ENCODE measurements around the gene IL25.
"Not testable (repeated sequence)": the region's sequence is repeated elsewhere in the genome, so short reads cannot be mapped to it uniquely, and the experiment has no call there.

IL25 gene

DNA sequence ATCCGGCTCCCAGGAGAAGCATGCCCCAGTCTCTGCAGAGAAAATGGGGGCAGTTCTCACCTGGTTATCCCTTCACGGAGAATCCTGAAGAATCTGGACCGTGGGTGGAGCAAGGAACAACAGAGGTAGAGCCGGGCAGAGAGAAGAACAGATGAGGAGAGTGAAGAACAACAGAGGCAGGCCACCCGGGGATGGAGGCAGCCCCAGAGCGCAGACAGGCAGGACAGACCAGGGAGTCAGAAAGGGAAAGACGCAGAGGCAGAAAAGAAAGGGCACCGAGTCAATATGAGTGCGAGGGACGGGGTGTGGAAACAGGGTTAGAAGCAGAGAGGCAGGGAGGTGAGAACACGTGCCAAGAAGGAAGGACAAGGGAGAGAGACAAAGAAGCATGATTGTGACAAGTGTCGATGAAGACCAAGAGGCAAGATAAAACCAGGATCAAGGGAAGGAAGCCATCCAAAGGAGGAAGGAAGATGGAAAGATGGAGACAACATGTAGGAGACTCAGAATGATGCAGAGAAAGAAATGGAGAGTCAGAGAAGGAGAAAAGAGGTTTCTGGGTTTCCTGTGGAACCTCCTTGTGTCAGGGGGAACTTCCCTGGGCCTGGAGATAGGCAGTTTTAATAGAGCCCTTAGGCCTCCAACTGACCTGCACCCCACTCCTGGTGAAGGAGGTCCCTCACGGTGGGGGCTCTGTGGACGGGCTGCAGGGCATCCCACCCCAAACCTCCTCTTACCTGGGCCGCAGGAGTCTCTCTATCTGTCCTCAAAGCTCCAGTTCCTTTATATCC, 35.1 kb downstream of the IL25 start, which contains the start of gene MYH6:
Gene MYH6 (minus strand): TSS at position 758 of the 791 bp plus-strand sequence. CDS start 1,050 bp downstream, outside the sequence.
- no peak within 1 kb of the TSS for H3K4me3 ChIP-seq (ENCODE audit: low read depth, low read length)

DNA sequence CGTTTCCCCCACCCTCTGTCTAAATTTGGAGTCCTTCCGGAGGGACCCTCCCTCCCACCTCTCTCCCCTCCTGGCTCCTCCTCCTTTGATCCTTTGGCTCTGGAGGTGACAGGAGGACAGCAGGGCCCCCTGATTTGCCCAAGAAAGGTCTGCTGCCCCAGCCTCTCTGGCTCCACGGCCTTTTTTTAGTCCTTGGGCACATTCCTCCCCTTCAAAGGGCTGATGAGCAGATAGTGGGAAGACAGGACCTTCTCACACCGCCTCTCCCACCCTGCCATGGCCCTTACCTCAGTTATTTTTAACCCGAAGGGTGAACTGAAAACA, 35.7 kb downstream of the IL25 start:
- H3K4me3 ChIP-seq (ENCODE audit: low read depth, low read length) = no peak overlapping the region

DNA sequence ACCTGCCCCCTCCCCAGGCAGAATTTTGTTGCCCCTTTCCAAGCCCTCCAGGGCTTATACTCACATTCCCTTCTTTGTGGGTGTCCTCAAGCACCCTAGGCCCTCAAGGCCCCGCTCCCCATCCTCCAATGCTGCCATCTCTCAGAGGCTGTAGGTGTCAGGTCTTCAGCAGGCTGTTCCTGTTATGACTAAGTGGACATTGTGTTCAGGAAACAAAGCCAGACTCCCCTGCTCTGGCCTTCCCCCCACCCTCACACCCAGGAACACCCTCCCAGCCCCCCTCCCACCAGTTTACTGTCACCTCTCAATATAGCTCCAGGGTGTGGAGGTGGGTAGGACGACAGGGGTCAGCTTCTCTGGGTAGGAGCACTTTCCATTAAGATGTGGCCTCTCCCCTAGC, 36.9 kb downstream of the IL25 start:
- H3K4me3 ChIP-seq (ENCODE audit: low read depth, low read length) = no peak overlapping the region

DNA sequence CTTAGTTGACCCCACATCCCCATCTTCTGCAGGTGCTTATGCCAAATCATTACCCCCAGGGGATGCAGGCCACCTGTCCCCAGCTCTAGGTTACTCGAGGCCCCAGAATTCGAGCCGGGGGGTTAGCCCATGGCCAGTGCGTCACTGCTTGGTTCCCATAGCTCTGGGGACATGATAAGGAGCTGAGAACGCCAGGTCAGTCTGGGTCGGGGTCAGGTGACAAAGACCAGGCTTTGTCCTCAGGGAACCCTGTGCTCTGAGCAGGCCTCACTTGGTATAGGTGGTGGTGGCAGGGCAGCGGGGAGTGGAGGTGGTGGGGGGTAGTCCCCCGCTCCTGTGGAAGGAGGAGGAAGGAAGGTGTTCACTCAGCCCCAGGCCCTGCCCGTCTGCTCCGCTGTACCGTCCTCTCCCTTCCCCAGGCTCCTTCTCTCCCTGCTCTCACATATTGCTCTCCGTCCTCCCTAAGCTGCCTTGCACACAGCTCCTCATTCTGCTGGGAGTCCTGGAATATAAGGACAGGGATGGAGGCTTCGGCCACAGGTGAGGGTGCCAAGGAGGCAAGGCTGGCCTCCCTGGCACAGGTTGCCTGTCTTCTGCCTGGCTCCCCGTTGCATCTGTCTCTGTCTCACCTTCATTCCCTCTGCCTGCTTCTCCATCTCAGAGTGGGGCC, 37.5 kb downstream of the IL25 start:
- H3K4me3 ChIP-seq (ENCODE audit: low read depth, low read length) = no peak overlapping the region

DNA sequence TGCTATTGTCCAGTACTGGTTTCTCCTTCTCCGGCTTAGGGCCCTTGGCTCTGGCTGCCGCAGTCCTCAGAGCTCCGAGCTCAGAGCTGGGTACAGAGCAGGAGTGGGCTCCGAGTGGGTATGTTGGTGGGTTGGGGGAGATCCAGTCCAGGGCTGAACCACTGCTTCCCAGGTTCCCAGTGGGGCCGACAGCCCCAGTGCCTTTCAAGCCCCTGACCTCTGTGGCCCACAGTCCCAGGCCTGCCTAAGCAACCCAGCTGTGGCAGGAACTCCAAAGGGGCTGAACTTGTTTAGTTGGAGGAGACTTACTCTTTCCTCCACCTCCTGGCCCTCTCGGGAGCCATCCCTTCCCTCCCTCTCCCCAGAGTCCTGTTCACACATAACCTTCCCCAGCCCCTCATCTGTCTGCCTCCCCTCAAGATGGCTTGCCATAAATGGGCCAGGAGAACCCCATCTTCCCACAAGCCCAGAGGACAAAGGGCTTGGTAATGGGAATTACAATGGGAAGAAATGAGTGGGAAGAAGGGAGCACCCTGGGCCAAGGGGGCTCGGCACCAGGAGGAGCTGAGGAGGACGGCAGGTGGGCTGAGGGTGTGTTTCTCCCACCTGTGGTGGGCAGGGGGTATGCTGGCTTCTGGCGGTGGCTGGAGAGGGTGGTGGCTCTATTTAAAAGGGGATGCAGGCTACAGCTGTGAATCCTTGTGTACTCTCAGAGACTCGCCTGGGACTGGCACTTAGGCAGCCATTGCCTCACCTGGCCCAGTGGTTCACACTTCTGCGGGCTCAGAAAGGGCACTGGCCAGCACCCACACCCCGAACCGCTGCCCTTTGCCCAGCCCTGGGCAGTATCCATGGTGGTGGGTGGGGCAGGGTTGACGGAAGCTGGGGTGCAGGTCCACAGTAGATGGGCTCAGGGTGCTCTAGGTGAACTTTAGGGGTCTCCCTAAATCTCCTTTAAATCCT, 39.2 kb downstream of the IL25 start:
- no peak overlapping the region for H3K4me3 ChIP-seq (ENCODE audit: low read depth, low read length)

DNA sequence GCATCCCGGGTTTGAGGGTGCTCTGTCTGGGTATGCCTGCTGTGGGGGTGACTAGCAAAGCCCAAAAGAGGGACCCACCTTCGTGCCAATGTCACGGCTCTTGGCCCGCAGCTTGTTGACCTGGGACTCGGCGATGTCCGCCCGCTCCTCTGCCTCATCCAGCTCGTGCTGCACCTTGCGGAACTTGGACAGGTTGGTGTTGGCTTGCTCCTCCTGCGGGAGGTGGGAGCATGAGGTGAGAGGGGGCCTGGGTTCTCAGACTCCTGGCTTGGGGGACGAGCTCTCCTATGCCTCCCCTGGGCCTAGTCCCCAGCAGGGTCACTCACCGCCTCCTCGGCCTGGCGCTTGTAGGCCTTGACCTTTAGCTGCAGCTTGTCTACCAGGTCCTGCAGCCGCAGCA, 41.1 kb downstream of the IL25 start:
- H3K4me3 ChIP-seq (ENCODE audit: low read depth, low read length) = no peak overlapping the region

DNA sequence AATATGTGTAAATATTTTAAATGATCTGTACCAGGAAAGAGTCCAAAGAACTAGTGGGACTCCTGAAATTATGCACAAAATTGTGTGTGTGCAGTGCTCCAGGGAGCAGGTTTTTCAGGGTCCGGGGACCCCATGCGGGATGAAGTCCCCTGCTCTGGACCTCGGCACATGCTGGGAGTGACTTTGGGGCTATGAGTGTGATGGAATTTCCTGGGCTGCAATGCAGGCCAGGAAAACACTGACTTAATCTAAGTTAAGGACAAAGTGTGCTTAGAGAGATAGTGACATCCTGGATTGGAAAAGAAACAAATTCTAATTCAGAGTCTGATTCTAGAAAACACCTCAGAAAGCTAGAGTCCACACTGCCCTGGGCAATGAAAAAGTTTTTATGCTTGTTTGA, 41.6 kb downstream of the IL25 start:
- no peak overlapping the region for H3K4me3 ChIP-seq (ENCODE audit: low read depth, low read length)

DNA sequence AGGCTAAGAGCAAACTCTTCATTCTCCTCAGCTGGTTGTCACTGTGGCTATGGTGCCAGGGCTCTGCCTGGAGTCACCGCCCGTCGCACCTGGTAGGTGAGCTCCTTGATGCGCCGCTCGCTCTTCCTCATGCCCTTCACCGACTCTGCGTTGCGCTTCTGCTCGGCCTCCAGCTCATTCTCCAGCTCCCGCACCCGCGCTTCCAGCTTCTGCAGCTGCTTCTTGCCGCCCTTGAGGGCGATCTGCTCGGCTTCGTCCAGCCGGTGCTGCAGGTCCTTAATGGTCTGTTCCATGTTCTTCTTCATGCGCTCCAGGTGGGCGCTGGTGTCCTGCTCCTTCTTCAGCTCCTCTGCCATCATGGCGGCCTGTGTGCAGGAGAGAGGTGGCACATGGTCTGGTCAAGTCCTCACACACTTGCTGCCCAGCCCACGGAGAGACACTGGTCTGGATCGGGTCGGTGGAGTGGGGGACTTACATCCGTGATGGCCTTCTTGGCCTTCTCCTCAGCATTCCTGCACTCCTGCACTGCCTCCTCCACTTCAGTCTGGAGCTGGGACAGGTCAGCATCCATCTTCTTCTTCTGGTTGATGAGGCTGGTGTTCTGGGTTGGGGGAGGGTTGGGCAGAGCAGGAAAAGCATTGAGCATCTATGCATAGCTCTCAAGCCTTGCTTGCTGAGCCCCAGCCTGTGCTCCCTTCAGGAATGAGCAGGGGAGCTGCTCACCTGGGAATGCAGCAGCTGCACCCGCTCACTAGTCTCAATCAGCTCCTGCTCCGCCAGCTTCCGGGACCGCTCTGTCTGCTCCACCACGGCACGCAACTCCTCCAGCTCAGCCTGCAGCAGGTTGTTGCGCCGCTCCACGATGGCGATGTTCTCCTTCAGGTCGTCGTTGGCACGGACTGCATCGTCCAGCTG, 42.6 kb downstream of the IL25 start:
- no peak overlapping the region for H3K4me3 ChIP-seq (ENCODE audit: low read depth, low read length)

DNA sequence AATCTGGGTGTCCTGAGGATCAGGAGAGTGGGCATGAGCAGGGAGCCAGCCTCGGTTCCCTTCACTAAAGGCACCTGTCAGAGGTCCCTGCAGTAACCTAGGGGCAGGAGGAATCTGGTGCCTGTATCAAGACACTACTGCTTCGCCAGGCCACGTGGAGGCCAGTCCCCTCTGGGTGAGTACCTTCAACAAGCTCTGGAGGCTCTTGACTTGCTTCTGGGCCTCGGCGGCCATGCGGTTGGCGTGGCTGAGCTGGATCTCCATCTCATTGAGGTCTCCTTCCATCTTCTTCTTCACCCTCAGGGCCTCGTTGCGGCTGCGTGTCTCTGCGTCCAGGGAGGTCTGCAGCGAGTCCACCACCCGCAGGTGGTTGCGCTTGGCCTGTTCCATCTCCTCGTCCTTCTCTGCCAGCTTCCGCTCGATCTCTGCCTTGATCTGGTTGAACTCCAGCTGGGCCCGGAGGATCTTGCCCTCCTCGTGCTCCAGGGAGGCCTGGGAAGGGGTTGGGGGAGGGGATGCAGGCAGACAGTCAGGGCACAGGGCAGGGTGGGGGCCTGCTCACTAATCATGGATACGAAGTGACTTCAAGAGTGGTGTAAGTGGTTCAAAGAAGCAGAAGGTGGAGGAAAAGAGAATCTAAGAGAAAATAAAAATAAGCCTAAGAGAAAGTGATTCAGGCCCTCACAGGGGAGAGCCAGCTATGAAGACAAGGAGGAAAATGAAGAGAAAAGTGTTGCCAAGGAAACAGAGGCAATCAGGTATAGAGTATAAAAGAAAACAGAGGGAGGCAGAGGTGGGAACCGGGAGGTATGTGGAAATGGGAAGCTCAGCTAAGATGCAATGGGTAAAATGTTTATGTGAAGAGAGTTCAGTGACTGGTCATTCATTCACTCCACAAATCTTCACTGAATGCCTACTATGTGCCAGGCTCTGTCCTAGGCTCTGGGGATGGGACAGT, 43.5 kb downstream of the IL25 start:
- H3K4me3 ChIP-seq (ENCODE audit: low read depth, low read length) = no peak overlapping the region

DNA sequence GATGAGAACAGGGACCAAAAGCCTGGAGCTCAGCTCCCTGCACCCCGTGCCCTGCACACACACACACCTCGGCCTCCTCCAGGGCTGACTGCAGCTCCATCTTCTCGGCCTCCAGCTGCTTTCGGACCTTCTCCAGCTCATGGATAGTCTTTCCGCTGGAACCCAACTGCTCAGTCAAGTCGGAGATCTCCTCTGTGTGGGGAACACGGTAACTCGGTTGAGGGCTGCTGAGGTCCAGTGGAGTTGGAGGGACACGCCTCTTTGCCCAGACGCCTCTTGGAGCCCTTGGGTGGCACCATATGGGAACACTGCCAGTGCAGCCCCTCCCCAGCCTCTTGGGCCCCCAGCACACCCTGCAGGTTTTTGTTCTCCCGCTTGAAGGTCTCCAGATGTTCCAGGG, 44.2 kb downstream of the IL25 start:
- no peak overlapping the region for H3K4me3 ChIP-seq (ENCODE audit: low read depth, low read length)

DNA sequence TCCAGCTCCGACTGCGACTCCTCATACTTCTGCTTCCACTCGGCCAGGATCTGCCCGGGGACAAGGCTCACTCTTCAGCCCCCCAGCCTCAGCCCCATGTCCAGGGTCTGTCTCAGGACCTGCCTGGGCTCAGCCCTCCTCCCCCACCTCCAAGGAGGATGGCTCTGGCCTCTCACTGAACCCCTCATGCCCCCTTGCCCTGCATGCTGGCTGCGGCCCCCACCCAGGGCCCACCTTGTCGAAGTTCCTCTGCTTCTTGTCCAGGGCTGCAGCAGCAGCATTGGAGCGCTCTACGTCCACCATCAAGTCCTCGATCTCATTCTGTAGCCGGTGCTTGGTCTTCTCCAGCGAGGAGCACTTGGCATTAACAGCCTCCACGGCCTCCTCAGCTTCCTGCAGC, 44.7 kb downstream of the IL25 start:
- H3K4me3 ChIP-seq (ENCODE audit: low read depth, low read length) = not testable (repeated sequence)

DNA sequence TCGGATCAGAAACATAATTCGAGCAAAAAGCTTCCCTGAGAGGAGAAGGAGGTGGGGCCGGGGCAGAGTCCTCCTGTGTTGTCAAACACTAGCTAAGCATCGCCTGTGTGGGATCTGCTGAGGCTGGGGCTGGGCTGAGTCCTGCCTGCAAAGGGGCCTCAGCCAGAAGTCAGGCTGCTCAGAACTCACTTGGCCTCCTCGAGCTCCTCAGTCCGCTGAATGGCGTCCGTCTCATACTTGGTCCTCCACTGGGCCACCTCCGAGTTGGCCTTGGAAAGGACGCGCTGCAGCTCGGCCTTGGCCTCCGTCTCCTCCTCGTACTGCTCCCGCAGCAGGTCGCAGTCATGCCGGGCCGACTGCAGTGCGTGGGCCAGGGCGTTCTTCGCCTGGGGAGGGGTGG, 45.4 kb downstream of the IL25 start:
- H3K4me3 ChIP-seq (ENCODE audit: low read depth, low read length) = no peak overlapping the region

DNA sequence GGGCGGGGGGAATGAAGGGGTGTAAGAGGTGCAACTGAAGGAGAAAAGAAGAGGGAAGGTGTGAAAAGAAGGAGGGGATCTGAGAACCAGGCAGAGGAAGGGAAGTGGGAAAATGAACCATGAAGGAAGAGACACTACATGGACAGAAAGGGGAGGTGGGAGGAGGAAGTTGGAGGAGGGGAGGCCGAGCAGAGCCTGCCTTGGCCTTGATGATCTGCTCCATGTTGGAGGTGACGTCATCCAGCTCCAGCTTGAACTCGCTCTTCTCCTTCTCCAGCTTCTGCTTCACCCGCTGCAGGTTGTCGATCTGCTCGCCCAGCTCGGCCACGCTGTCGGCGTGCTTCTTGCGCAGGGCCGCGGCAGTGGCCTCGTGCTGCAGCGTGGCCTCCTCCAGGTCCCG, 47.0 kb downstream of the IL25 start:
- H3K4me3 ChIP-seq (ENCODE audit: low read depth, low read length) = not testable (repeated sequence)

DNA sequence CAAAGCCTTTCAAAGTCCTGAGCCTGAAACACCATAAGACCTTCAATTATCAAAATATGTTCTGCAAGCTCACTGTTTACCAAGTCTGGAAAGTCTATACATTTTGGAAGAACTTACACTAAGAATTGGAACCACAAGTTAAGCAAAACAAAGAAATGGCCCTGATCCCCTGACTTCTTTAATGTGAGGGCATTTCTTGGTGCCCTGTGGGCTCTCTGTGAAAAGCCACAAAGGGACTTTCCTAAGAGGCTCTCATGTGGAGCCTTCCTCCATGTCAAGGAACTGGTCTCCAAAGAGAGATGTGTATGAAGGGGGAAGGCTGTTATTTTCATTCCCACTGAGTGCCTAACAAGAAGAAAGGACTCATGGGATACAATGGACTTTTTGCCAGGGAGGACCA, 49.0 kb downstream of the IL25 start:
- no peak overlapping the region for H3K4me3 ChIP-seq (ENCODE audit: low read depth, low read length)

DNA sequence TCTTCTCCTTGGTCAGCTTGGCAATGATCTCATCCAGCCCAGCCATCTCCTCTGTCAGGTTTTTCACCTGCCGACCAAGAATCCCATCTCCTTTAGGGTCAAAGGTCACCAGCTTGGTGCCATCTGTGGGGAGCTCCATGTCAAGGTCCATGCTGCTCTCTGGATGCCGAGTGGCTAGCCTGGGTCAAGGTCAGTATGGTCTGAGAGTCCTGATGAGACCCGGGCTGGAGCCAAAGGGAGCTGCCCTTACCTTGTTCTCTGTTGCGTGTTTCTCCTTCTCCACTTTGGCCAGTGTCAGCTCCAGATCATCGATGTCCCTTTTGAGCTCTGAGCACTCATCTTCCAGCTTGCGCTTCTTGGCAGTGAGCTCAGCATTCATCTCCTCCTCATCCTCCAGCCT, 51.0 kb downstream of the IL25 start:
- H3K4me3 ChIP-seq (ENCODE audit: low read depth, low read length) = no peak overlapping the region

DNA sequence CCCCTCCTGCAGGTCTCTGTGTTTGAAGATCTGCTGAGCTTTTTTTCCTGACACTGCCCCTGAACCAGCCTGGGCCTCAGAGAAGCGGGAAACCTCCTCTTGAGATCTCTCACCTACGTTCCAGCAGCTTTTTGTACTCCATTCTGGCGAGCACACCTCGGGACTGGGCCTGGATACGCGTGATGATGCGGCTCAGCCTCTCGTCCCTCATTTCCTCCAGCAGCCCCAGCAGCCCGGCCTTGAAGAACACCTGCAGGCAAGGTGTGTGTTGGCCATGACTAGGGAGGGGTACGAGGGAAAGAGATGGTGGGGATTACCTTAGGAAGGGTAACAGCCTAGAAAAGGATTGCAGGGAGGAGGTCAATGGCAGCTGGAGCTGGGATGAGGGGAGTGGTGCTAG, 52.6 kb downstream of the IL25 start:
- no peak overlapping the region for H3K4me3 ChIP-seq (ENCODE audit: low read depth, low read length)

DNA sequence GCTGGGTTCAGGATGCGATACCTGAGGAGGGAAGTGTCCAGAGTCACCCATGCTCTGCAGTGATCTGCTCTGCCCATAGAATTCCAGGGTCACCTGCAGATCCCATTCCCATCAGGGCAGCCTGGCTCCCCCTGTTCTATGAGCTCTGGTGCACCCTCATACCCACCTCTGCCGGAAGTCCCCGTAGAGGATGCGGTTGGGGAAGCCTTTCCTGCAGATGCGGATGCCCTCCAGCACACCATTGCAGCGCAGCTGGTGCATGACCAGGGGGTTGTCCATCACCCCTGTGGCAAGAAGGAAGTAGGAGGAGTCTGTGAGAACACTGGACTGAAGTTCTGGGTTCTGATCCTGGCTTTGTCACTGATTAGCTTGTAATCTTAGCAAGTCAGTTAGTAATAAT, 53.2 kb downstream of the IL25 start:
- H3K4me3 ChIP-seq (ENCODE audit: low read depth, low read length) = not testable (repeated sequence)
